ENCODE data around the gene IL1B.
"Not testable (repeated sequence)": the region's sequence is repeated elsewhere in the genome, so short reads cannot be mapped to it uniquely, and the experiment has no call there.

IL1B gene

GRCh38 chr2:112849956-112850355 is 13.4 kb upstream of the IL1B start:
- no peak for DNase-seq

- no peak for DNase-seq
These were observed 12.3 kb upstream of the IL1B start for GRCh38 chr2:112848833-112849232.

GRCh38 chr2:112846031-112846430 is 9.5 kb upstream of the IL1B start:
- DNase-seq: no peak

- no peak for DNase-seq
These were observed 7.3 kb upstream of the IL1B start for GRCh38 chr2:112843836-112844235.

GRCh38 chr2:112843288-112843687 is 6.7 kb upstream of the IL1B start:
- no peak for DNase-seq

GRCh38 chr2:112841295-112842044 is 4.9 kb upstream of the IL1B start:
- no peak for DNase-seq

GRCh38 chr2:112840068-112840445 is 3.5 kb upstream of the IL1B start:
- no peak for DNase-seq

- DNase-seq: no peak
These were observed 3.0 kb upstream of the IL1B start for GRCh38 chr2:112839407-112840067.

GRCh38 chr2:112836163-112836560 is 417 bp downstream of the IL1B start:
- DNase-seq: no peak

GRCh38 chr2:112835536-112836162 is 930 bp downstream of the IL1B start:
- no peak for DNase-seq

GRCh38 chr2:112835061-112835501 is 1.5 kb downstream of the IL1B start:
- DNase-seq: no peak

GRCh38 chr2:112834396-112835037 is 2.1 kb downstream of the IL1B start:
- no peak for DNase-seq

- no peak for DNase-seq
These were observed 2.6 kb downstream of the IL1B start for GRCh38 chr2:112833976-112834375.

- not testable (repeated sequence) for DNase-seq
These were observed 3.0 kb downstream of the IL1B start for GRCh38 chr2:112833639-112833931.

GRCh38 chr2:112832841-112833638 is 3.5 kb downstream of the IL1B start:
- no peak for DNase-seq

GRCh38 chr2:112831946-112832840 is 4.4 kb downstream of the IL1B start:
- DNase-seq: no peak

- DNase-seq: no peak
These were observed 5.1 kb downstream of the IL1B start for GRCh38 chr2:112831513-112831845.

- no peak for DNase-seq
These were observed 5.7 kb downstream of the IL1B start for GRCh38 chr2:112830682-112831512.

- no peak for DNase-seq
These were observed 6.5 kb downstream of the IL1B start for GRCh38 chr2:112829961-112830681.
